Lung (tissue), 12 donors: ENCODE data around the gene SHANK1. TPM values are rescaled to one million over a fixed set of nuclear protein-coding genes. Genes with fewer than 3 reads are reported as not detected.

Experiments used
- ATAC-seq: fragments of 200-7000 bp; cut with Tn5 transposase; one replicate; pipeline ENCODE4 v1.9.1; 2020; ENCODE audit warnings: moderate number of reproducible peaks; ENCODE audit not compliant: insufficient read depth, low FRiP score
- DNase-seq, 3 donors: peaks; one replicate each; pipeline ENCODE4 v3.0.0-alpha.2; 2013 to 2017
- H3K27ac ChIP-seq, 2 donors: one replicate each; pipeline ENCODE4 v1.5.1; 2013; ENCODE audit warnings: mild to moderate bottlenecking in 2 of 2, moderate library complexity in 2 of 2, control low read depth in 1 of 2, inconsistent platforms in 1 of 2, low read depth in 1 of 2, low read length in 1 of 2
- H3K27me3 ChIP-seq, 3 donors: one replicate each; pipeline ENCODE4 v1.5.1; 2013; ENCODE audit warnings: low read length in 2 of 3; ENCODE audit not compliant: control insufficient read depth in 3 of 3, insufficient read depth in 3 of 3
- H3K36me3 ChIP-seq, 4 donors: one replicate each; pipeline ENCODE4 v1.5.1; 2013; ENCODE audit warnings: low read length in 4 of 4, mild to moderate bottlenecking in 1 of 4, moderate library complexity in 1 of 4; ENCODE audit not compliant: control insufficient read depth in 4 of 4, insufficient read depth in 4 of 4
- H3K4me1 ChIP-seq, 5 donors: one replicate each; pipeline ENCODE4 v1.5.1; 2013; ENCODE audit warnings: low read length in 5 of 5, mild to moderate bottlenecking in 2 of 5, moderate library complexity in 1 of 5; ENCODE audit not compliant: control insufficient read depth in 5 of 5, insufficient read depth in 5 of 5
- H3K4me3 ChIP-seq: one replicate; pipeline ENCODE4 v1.5.1; 2013; ENCODE audit warnings: mild to moderate bottlenecking, control low read depth, moderate library complexity
- H3K9ac ChIP-seq, 2 donors: one replicate each; pipeline ENCODE4 v1.5.1; 2013; ENCODE audit warnings: low read length in 2 of 2, control low read depth in 1 of 2; ENCODE audit not compliant: insufficient read depth in 1 of 2
- H3K9me3 ChIP-seq, 4 donors: one replicate each; pipeline ENCODE4 v1.5.1; 2013; ENCODE audit warnings: low read length in 3 of 4, mild to moderate bottlenecking in 1 of 4, moderate library complexity in 1 of 4; ENCODE audit not compliant: control insufficient read depth in 4 of 4, insufficient read depth in 3 of 4
- WGBS, 2 donors: extraction: QIAGEN DNeasy Blood & Tissue Kit; methylation state at CpG; one replicate each; pipeline ENCODE4 v1.1.7; 2013; 5-methylcytosine and 5-hydroxymethylcytosine counted together
- polyA plus RNA-seq, 2 donors: library from polyadenylated mRNA; stranded (reverse); fragments of 200-250 nt; gene quantifications; one replicate each; pipeline ENCODE4 v1.2.1, GENCODE V29; 2013
- total RNA-seq, 2 donors: library from RNA; depleted of rRNA in 1 of 2; stranded (reverse); fragments of >200 nt in 1 of 2; gene quantifications; one replicate each; pipeline ENCODE4 v1.2.1, GENCODE V29; 2014 to 2021
- TF ChIP-seq, protein P1 (sequence below): IDR thresholded peaks from 2 replicates; pipeline ENCODE4 v1.5.1; 2012; ENCODE audit warnings: mild to moderate bottlenecking; ENCODE audit errors: control extremely low read depth, extremely low read depth
- donor health status: control.
- donor health status: control.
- donor health status: Bipolar disorder and iron deficiency.
- donor health status: healthy.
- donor health status: DM: yes; HTN: yes; CAD: no.

Gene SHANK1
- total and polyA plus RNA-seq, 4 donors, result 0.15 to 1.2 (median 0.21) TPM

- ATAC-seq, result no peak
- peaks cover 0 to 14% (median 3%) of the 10 kb centered on the region in 4 donors for H3K9me3 ChIP-seq
- H3K9ac ChIP-seq, result no peak overlapping the region
- H3K27me3 ChIP-seq, result peaks cover 8 to 49% (median 19%) of the 10 kb centered on the region in 3 donors
- peaks cover 0 to 13% (median 0%) of the 10 kb centered on the region in 5 donors for H3K4me1 ChIP-seq
- TF ChIP-seq, protein P1, sequence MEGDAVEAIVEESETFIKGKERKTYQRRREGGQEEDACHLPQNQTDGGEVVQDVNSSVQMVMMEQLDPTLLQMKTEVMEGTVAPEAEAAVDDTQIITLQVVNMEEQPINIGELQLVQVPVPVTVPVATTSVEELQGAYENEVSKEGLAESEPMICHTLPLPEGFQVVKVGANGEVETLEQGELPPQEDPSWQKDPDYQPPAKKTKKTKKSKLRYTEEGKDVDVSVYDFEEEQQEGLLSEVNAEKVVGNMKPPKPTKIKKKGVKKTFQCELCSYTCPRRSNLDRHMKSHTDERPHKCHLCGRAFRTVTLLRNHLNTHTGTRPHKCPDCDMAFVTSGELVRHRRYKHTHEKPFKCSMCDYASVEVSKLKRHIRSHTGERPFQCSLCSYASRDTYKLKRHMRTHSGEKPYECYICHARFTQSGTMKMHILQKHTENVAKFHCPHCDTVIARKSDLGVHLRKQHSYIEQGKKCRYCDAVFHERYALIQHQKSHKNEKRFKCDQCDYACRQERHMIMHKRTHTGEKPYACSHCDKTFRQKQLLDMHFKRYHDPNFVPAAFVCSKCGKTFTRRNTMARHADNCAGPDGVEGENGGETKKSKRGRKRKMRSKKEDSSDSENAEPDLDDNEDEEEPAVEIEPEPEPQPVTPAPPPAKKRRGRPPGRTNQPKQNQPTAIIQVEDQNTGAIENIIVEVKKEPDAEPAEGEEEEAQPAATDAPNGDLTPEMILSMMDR, result no peak
- 58 to 60% methylated on average over 6 of the region's 6 CpGs for WGBS, 2 donors
- H3K27ac ChIP-seq, result no peak overlapping the region
- no peak overlapping the region for H3K4me3 ChIP-seq
- no peak for DNase-seq
- no peaks in the 10 kb centered on the region for H3K36me3 ChIP-seq
These were observed 62.4 kb downstream of the SHANK1 start for GRCh38 chr19:50657222-50657669.

- H3K36me3 ChIP-seq, result no peaks in the 10 kb centered on the region
- DNase-seq (no peak), ATAC-seq (no peak)
- peaks cover 3 to 33% (median 8%) of the 10 kb centered on the region in 3 donors for H3K27me3 ChIP-seq
- no peak overlapping the region for H3K9ac ChIP-seq
- H3K4me1 ChIP-seq, result peaks cover 0 to 13% (median 0%) of the 10 kb centered on the region in 5 donors
- TF ChIP-seq, protein P1, result no peak
- no peak overlapping the region for H3K4me3 ChIP-seq
- no peak overlapping the region for H3K27ac ChIP-seq
- H3K9me3 ChIP-seq, result peaks cover 0 to 14% (median 3%) of the 10 kb centered on the region in 4 donors
These were observed 64.7 kb downstream of the SHANK1 start for GRCh38 chr19:50654882-50655281.

GRCh38 chr19:50652722-50653121, 66.9 kb downstream of the SHANK1 start:
- TF ChIP-seq, protein P1, result no peak
- peaks cover 0 to under 1% (median 0%) of the 10 kb centered on the region in 5 donors for H3K4me1 ChIP-seq
- H3K27ac ChIP-seq, result no peak overlapping the region
- H3K27me3 ChIP-seq, result peaks cover 2 to 30% (median 3%) of the 10 kb centered on the region in 3 donors
- H3K36me3 ChIP-seq, result no peaks in the 10 kb centered on the region
- WGBS, 2 donors, result 91 to 95% methylated on average over 6 of the region's 6 CpGs
- no peak overlapping the region for H3K9ac ChIP-seq
- ATAC-seq, result no peak
- DNase-seq, result no peak
- H3K4me3 ChIP-seq, result no peak overlapping the region
- peaks cover 0 to 14% (median 3%) of the 10 kb centered on the region in 4 donors for H3K9me3 ChIP-seq

DNA sequence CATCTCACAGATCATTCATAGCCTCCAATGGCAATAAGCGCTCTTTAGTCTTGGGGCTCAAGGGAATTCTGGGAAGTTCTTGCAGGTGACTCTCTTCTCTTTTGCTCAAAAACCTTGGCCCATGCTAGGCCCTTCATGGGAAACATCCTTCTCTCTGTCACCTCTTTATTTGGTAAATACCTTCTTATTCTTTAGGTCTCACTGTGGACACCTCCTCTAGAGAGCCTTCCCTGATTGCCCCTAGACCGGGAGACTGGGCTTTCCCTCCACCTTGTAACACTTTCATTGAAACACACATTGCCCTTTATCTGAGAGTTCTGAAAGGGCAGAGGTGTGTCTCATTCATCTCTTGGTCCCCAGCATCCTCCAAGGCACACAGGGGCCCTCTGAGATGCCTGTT, 68.4 kb downstream of the SHANK1 start:
- 78 to 88% methylated on average over 2 of the region's 2 CpGs for WGBS, 2 donors
- Histone ChIP-seq H3K36me3 (no peaks in the 10 kb centered on the region), H3K4me1 (no peaks in the 10 kb centered on the region), H3K4me3 (no peak overlapping the region), H3K27me3 (peaks cover 3 to 23% (median 3%) of the 10 kb centered on the region in 3 donors), H3K27ac (no peak overlapping the region), H3K9ac (no peak overlapping the region), H3K9me3 (peaks cover 0 to 17% (median 3%) of the 10 kb centered on the region in 4 donors)
- ATAC-seq, result no peak
- TF ChIP-seq, protein P1, result no peak
- DNase-seq, result no peak
